A549 (cell line): ENCODE measurements around the gene YWHAB.

Source experiments
- CBX8 ChIP-seq: fragments of 200-600 bp; sonication (generic); IDR thresholded peaks from 2 replicates; pipeline ENCODE4 v1.6.1; 2016
- CEBPB ChIP-seq, 2 experiments: fragments of >200 bp in 1 of 2; sonication (Bioruptor Twin) in 1 of 2; formaldehyde crosslinking in 1 of 2; IDR thresholded peaks; 2 replicates each; pipeline ENCODE4 v1.6.1; 2012 to 2016
- CHD4 ChIP-seq: fragments of 200-600 bp; sonication (generic); IDR thresholded peaks from 2 replicates; pipeline ENCODE4 v1.6.1; 2016; ENCODE audit warnings: antibody characterized with exemption, mild to moderate bottlenecking, borderline replicate concordance
- CTCF ChIP-seq: fragments of >200 bp; sonication (Bioruptor Twin); formaldehyde crosslinking; IDR thresholded peaks from 3 replicates; pipeline ENCODE4 v1.5.1; 2016
- POLR2A ChIP-seq: IDR thresholded peaks from 2 replicates; pipeline ENCODE4 v1.6.1; 2012; ENCODE audit warnings: mild to moderate bottlenecking, low read length
- RAD21 ChIP-seq, 2 experiments: fragments of >200 bp in 1 of 2; sonication (Bioruptor Twin) in 1 of 2; formaldehyde crosslinking in 1 of 2; IDR thresholded peaks in 1 of 2; conservative IDR thresholded peaks in 1 of 2; 2 replicates in 1 of 2; 3 replicates in 1 of 2; pipeline ENCODE4 v1.6.1; 2012 to 2018; ENCODE audit warnings: inconsistent platforms in 1 of 2
- RARB ChIP-seq: fragments of 250-450 bp; sonication (Bioruptor Pico); IDR thresholded peaks from 2 replicates; pipeline ENCODE4 v1.8.0; 2021; ENCODE audit warnings: mild to moderate bottlenecking, moderate library complexity

GRCh38 chr20:44850837-44851236, 34.7 kb upstream of the YWHAB start:
- TF ChIP-seq CBX8: no peak
- TF ChIP-seq POLR2A: no peak
- no peak for TF ChIP-seq RARB (CRISPR knock-in tag)
- no peak for TF ChIP-seq CTCF
- TF ChIP-seq CHD4: no peak
- no peak for TF ChIP-seq RAD21 (conservative IDR thresholded peaks at IDR 0.05 in 1 of 2, IDR thresholded peaks at IDR 0.05 in 1 of 2)
- no peak for TF ChIP-seq CEBPB (IDR thresholded peaks at IDR 0.05)
